CD4-positive, alpha-beta T cell treated with Interleukin-12 subunit alpha and Interleukin-12 subunit beta, for 1 hour (primary cell): Measurements from ENCODE around the gene TEF.
"Not testable (repeated sequence)": the region's sequence is repeated elsewhere in the genome, so short reads cannot be mapped to it uniquely, and the experiment has no call there.

Experiments used
- DNase-seq: peaks from one replicate; pipeline ENCODE4 v3.0.0-alpha.2; 2020

The TEF gene

GRCh38 chr22:41429951-41430332 lies 48.2 kb downstream of the TEF start:
- DNase-seq = no peak

- no peak for DNase-seq
Measured at GRCh38 chr22:41431656-41432055, 49.9 kb downstream of the TEF start.

GRCh38 chr22:41433480-41433879 lies 51.7 kb downstream of the TEF start:
- not testable (repeated sequence) for DNase-seq

GRCh38 chr22:41434361-41435003 lies 52.7 kb downstream of the TEF start:
- not testable (repeated sequence) for DNase-seq

GRCh38 chr22:41435560-41435959 lies 53.8 kb downstream of the TEF start:
- no peak for DNase-seq

GRCh38 chr22:41436322-41437113 lies 54.8 kb downstream of the TEF start:
- no peak for DNase-seq

- DNase-seq = no peak
Measured at GRCh38 chr22:41437198-41437597, 55.5 kb downstream of the TEF start.

- not testable (repeated sequence) for DNase-seq
Measured at GRCh38 chr22:41440511-41440910, 58.8 kb downstream of the TEF start.

GRCh38 chr22:41442240-41442792 lies 60.6 kb downstream of the TEF start:
- DNase-seq = no peak

- peak; percentile 89 for DNase-seq
Measured at GRCh38 chr22:41444360-41445128, 62.8 kb downstream of the TEF start.

GRCh38 chr22:41445129-41446056 lies 63.7 kb downstream of the TEF start:
- DNase-seq = peak; percentile 39

GRCh38 chr22:41446057-41446501 lies 64.3 kb downstream of the TEF start:
- no peak for DNase-seq

- peak; percentile 96 for DNase-seq
Measured at GRCh38 chr22:41446639-41447434, 65.1 kb downstream of the TEF start, which contains the start of gene TOB2. TOB2 (minus strand) TSS chr22:41446801; CDS start chr22:41437345, 9,456 bp downstream.

- peak; percentile 57 for DNase-seq
Measured at GRCh38 chr22:41447435-41448188, 65.9 kb downstream of the TEF start.

GRCh38 chr22:41448189-41448808 lies 66.6 kb downstream of the TEF start:
- peak; percentile 95 for DNase-seq
